ENCODE measurements around the gene KRT10.

KRT10 gene

DNA sequence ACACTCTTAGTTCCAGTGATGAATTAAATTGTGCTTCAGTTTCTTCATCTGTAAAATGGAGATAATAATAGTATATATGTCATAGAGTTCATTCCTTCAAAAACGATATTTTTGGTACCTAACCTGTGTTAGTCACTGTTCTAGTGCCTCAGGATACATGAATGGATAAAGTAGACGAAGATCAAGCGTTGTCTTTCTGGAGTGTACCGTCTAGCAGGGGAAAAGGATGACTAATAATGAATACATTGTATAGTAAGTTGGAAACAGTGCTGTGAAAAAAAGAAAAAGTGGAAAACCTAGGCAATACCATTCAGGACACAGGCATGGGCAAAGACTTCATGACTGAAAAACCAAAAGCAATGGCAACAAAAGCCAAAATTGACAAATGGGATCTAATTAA is 8.6 kb downstream of the KRT10 start:
- TF ChIP-seq, protein P1, sequence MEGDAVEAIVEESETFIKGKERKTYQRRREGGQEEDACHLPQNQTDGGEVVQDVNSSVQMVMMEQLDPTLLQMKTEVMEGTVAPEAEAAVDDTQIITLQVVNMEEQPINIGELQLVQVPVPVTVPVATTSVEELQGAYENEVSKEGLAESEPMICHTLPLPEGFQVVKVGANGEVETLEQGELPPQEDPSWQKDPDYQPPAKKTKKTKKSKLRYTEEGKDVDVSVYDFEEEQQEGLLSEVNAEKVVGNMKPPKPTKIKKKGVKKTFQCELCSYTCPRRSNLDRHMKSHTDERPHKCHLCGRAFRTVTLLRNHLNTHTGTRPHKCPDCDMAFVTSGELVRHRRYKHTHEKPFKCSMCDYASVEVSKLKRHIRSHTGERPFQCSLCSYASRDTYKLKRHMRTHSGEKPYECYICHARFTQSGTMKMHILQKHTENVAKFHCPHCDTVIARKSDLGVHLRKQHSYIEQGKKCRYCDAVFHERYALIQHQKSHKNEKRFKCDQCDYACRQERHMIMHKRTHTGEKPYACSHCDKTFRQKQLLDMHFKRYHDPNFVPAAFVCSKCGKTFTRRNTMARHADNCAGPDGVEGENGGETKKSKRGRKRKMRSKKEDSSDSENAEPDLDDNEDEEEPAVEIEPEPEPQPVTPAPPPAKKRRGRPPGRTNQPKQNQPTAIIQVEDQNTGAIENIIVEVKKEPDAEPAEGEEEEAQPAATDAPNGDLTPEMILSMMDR (IDR thresholded peaks at IDR 0.05; ENCODE audit: poor library complexity, severe bottlenecking) = no peak
- H3K36me3 ChIP-seq (ENCODE audit: low read depth) = peaks cover 18% of the 10 kb centered on the region
- H3K27ac ChIP-seq (ENCODE audit: poor library complexity, severe bottlenecking) = peak overlapping the region; percentile 54
- peaks cover 32% of the 10 kb centered on the region for H3K4me1 ChIP-seq (ENCODE audit: insufficient read depth, poor library complexity, severe bottlenecking)
- peak; percentile 91 for ATAC-seq (ENCODE audit: low read depth)
- DNase-seq (ENCODE audit: low spot score) = no peak
- no peak overlapping the region for H3K4me3 ChIP-seq (ENCODE audit: severe bottlenecking)
- H3K27me3 ChIP-seq (ENCODE audit: insufficient read depth, poor library complexity, severe bottlenecking) = no peaks in the 10 kb centered on the region
- H3K9me3 ChIP-seq (ENCODE audit: severe bottlenecking) = no peaks in the 10 kb centered on the region

DNA sequence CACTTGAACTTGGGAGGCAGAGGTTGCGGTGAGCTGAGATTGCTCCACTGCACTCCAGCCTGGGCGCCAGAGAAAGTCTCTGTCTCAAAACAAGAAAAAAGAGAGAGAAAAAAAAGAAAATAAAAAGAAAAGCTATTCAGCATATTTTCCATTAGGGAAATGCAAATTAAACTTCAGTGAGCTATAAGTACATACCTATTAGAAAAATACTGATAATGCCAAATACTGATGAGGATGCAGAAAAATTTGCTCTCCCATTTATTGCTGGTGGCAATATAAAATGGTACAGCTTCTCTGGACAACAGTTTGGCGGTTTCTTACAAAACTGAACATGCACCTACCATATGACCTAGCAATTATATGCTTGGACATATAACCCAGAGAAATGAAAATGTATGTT is 9.8 kb downstream of the KRT10 start:
- H3K27ac ChIP-seq (ENCODE audit: poor library complexity, severe bottlenecking) = no peak overlapping the region
- DNase-seq (ENCODE audit: low spot score) = no peak
- ATAC-seq (ENCODE audit: low read depth) = no peak
- no peaks in the 10 kb centered on the region for H3K9me3 ChIP-seq (ENCODE audit: severe bottlenecking)
- TF ChIP-seq, protein P1 (IDR thresholded peaks at IDR 0.05; ENCODE audit: poor library complexity, severe bottlenecking) = no peak
- H3K4me1 ChIP-seq (ENCODE audit: insufficient read depth, poor library complexity, severe bottlenecking) = peaks cover 27% of the 10 kb centered on the region
- no peak overlapping the region for H3K4me3 ChIP-seq (ENCODE audit: severe bottlenecking)
- H3K36me3 ChIP-seq (ENCODE audit: low read depth) = peaks cover 11% of the 10 kb centered on the region
- H3K27me3 ChIP-seq (ENCODE audit: insufficient read depth, poor library complexity, severe bottlenecking) = no peaks in the 10 kb centered on the region

DNA sequence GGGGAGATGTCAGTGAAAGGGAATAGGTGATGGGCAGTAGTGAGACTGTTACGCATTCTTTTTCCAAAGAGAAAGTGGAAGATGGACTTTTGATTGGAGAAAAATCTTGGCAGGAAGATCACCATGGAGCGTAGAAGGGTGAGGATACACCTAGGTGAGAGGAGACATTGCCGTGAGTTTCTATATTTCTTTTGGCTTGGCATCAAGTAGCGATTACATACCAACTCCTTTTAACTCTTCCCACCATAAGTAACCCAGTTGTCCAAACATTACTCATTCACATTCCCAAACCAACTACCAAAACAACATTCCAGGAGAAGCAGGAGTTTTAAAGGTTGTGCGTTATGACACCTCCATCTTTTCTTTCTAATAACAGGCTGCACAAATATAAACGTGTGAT is 11.9 kb downstream of the KRT10 start:
- Histone ChIP-seq H3K4me3 (ENCODE audit: severe bottlenecking) (no peak overlapping the region), H3K27ac (ENCODE audit: poor library complexity, severe bottlenecking) (peak overlapping the region; percentile 53), H3K36me3 (ENCODE audit: low read depth) (no peaks in the 10 kb centered on the region), H3K27me3 (ENCODE audit: insufficient read depth, poor library complexity, severe bottlenecking) (no peaks in the 10 kb centered on the region), H3K4me1 (ENCODE audit: insufficient read depth, poor library complexity, severe bottlenecking) (peaks cover 27% of the 10 kb centered on the region), H3K9me3 (ENCODE audit: severe bottlenecking) (no peaks in the 10 kb centered on the region)
- ATAC-seq (ENCODE audit: low read depth) (peak; percentile 93), DNase-seq (ENCODE audit: low spot score) (no peak)
- TF ChIP-seq, protein P1 (IDR thresholded peaks at IDR 0.05; ENCODE audit: poor library complexity, severe bottlenecking) = no peak

DNA sequence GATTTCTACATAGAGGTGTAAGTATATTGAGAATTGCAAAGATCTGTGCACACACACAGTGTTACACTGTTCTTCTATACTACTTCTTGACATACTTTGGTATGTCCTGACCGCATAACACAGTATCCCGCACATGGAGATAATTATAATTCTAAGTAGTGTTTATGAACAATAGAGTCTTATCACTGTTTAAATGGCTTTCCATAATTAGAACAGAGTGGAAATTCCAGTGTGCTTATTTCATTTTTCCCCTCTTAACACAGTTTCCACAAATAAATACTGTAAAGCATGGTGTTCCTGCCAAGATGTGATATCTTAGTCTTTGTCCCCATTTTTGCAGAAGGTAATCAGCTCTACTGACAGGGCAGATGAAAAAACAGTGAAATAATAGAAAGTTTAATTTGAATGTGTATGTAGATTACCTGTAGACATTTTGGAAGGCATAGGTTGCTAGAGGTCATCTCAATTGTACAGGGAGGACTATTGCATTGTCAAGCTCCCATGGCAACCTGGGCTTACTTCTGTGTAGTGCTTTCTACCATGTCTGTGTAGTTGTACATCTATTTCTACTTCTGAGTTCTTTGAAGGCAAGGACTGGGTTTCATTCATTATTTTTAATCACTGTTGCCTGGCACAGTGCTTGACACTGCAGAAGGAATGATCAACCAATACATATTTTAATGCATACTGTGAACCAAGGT is 12.5 kb downstream of the KRT10 start:
- H3K4me3 ChIP-seq (ENCODE audit: severe bottlenecking) = no peak overlapping the region

DNA sequence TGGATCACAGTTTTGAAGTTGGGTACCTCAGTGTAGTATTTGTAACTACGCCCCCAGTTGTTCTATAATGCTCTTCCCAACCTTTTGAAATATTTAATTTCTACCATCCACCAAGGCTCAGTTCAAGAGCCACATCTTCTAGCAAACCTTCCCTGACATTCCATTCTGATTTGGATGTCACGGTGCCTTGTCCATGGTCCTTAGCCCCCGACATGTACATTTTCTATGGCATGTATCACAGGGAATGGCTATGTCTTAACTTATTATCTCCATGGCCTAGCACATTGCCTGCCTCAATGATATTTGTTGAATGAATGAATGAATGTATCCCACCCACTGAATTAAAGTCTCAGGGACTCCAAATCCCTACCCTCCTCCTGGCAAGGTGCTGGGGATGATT is 16.3 kb downstream of the KRT10 start:
- TF ChIP-seq, protein P1 (IDR thresholded peaks at IDR 0.05; ENCODE audit: poor library complexity, severe bottlenecking) = no peak
- Histone ChIP-seq H3K4me1 (ENCODE audit: insufficient read depth, poor library complexity, severe bottlenecking) (peaks cover 20% of the 10 kb centered on the region), H3K9me3 (ENCODE audit: severe bottlenecking) (no peaks in the 10 kb centered on the region), H3K27ac (ENCODE audit: poor library complexity, severe bottlenecking) (no peak overlapping the region), H3K4me3 (ENCODE audit: severe bottlenecking) (no peak overlapping the region), H3K36me3 (ENCODE audit: low read depth) (no peaks in the 10 kb centered on the region), H3K27me3 (ENCODE audit: insufficient read depth, poor library complexity, severe bottlenecking) (no peaks in the 10 kb centered on the region)
- ATAC-seq (ENCODE audit: low read depth) = no peak
- DNase-seq (ENCODE audit: low spot score) = no peak

More for the DNA sequence above, 12.5 kb downstream of the KRT10 start:
- no peaks in the 10 kb centered on the region for H3K9me3 ChIP-seq (ENCODE audit: severe bottlenecking)
- ATAC-seq (ENCODE audit: low read depth) (no peak), DNase-seq (ENCODE audit: low spot score) (no peak)
- H3K27me3 ChIP-seq (ENCODE audit: insufficient read depth, poor library complexity, severe bottlenecking) = no peaks in the 10 kb centered on the region
- H3K4me1 ChIP-seq (ENCODE audit: insufficient read depth, poor library complexity, severe bottlenecking) = peaks cover 27% of the 10 kb centered on the region
- H3K27ac ChIP-seq (ENCODE audit: poor library complexity, severe bottlenecking) = peak overlapping the region; percentile 53
- no peaks in the 10 kb centered on the region for H3K36me3 ChIP-seq (ENCODE audit: low read depth)
- TF ChIP-seq, protein P1 (IDR thresholded peaks at IDR 0.05; ENCODE audit: poor library complexity, severe bottlenecking) = no peak

Measured in RWPE2 (cell line).